ENCODE data around the gene PNMA6F. TPM values are rescaled to one million over a fixed set of nuclear protein-coding genes. Genes with fewer than 3 reads are reported as not detected.

PNMA6F gene
- total and polyA plus RNA-seq, 2 experiments from 2014 or later = 0.06 to 0.83 TPM

DNA sequence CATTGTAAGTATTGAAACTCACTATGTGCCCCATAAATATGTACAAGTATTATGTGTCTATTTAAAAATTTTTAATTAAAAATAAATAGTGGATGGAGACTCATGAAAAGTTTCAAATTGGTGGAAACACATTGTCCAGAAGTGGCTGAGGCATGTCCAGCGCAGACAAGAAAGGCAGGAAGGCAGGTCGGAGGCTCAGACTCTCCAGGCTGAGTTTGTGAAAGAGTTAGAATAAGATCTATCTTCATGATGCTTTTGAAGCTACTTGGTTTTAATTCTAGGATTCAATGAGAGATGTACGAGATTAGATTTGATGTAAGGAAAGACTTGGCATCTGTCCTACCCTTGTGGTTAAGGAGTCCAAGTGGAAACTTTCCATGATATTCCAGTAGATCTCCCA is 19.8 kb downstream of the PNMA6F start (continued):
- TF ChIP-seq, protein P1, sequence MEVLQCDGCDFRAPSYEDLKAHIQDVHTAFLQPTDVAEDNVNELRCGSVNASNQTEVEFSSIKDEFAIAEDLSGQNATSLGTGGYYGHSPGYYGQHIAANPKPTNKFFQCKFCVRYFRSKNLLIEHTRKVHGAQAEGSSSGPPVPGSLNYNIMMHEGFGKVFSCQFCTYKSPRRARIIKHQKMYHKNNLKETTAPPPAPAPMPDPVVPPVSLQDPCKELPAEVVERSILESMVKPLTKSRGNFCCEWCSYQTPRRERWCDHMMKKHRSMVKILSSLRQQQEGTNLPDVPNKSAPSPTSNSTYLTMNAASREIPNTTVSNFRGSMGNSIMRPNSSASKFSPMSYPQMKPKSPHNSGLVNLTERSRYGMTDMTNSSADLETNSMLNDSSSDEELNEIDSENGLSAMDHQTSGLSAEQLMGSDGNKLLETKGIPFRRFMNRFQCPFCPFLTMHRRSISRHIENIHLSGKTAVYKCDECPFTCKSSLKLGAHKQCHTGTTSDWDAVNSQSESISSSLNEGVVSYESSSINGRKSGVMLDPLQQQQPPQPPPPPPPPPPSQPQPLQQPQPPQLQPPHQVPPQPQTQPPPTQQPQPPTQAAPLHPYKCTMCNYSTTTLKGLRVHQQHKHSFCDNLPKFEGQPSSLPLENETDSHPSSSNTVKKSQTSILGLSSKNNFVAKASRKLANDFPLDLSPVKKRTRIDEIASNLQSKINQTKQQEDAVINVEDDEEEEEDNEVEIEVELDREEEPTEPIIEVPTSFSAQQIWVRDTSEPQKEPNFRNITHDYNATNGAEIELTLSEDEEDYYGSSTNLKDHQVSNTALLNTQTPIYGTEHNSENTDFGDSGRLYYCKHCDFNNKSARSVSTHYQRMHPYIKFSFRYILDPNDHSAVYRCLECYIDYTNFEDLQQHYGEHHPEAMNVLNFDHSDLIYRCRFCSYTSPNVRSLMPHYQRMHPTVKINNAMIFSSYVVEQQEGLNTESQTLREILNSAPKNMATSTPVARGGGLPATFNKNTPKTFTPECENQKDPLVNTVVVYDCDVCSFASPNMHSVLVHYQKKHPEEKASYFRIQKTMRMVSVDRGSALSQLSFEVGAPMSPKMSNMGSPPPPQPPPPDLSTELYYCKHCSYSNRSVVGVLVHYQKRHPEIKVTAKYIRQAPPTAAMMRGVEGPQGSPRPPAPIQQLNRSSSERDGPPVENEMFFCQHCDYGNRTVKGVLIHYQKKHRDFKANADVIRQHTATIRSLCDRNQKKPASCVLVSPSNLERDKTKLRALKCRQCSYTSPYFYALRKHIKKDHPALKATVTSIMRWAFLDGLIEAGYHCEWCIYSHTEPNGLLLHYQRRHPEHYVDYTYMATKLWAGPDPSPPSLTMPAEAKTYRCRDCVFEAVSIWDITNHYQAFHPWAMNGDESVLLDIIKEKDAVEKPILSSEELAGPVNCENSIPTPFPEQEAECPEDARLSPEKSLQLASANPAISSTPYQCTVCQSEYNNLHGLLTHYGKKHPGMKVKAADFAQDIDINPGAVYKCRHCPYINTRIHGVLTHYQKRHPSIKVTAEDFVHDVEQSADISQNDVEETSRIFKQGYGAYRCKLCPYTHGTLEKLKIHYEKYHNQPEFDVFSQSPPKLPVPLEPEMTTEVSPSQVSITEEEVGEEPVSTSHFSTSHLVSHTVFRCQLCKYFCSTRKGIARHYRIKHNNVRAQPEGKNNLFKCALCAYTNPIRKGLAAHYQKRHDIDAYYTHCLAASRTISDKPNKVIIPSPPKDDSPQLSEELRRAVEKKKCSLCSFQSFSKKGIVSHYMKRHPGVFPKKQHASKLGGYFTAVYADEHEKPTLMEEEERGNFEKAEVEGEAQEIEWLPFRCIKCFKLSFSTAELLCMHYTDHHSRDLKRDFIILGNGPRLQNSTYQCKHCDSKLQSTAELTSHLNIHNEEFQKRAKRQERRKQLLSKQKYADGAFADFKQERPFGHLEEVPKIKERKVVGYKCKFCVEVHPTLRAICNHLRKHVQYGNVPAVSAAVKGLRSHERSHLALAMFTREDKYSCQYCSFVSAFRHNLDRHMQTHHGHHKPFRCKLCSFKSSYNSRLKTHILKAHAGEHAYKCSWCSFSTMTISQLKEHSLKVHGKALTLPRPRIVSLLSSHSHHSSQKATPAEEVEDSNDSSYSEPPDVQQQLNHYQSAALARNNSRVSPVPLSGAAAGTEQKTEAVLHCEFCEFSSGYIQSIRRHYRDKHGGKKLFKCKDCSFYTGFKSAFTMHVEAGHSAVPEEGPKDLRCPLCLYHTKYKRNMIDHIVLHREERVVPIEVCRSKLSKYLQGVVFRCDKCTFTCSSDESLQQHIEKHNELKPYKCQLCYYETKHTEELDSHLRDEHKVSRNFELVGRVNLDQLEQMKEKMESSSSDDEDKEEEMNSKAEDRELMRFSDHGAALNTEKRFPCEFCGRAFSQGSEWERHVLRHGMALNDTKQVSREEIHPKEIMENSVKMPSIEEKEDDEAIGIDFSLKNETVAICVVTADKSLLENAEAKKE (CRISPR knock-in tag; IDR thresholded peaks at IDR 0.05) = no peak
- TF ChIP-seq POLR2AphosphoS5 (IDR thresholded peaks at IDR 0.05; ENCODE audit: low read depth) (no peak), CREB1 (CRISPR knock-in tag; IDR thresholded peaks at IDR 0.05; ENCODE audit: low read depth) (no peak)

GRCh38 chrX:153299855-153300254 is 21.7 kb downstream of the PNMA6F start:
- Histone ChIP-seq H3K9me2 (ENCODE audit: insufficient read depth) (no peaks in the 10 kb centered on the region), H3K36me3 (ENCODE audit: insufficient read depth) (no peaks in the 10 kb centered on the region), H3K27ac (ENCODE audit: low read depth) (no peak overlapping the region), H3K4me2 (no peak overlapping the region), H2AFZ (no peak overlapping the region), H4K20me1 (replicated peaks; ENCODE audit: insufficient read depth) (no peaks in the 10 kb centered on the region), H3K4me3 (no peak overlapping the region), H3K4me1 (ENCODE audit: insufficient read depth) (no peaks in the 10 kb centered on the region), H3K27me3 (ENCODE audit: insufficient read depth) (no peaks in the 10 kb centered on the region), H3F3A (replicated peaks; ENCODE audit: low read depth) (no peaks in the 10 kb centered on the region), H3K79me2 (replicated peaks; ENCODE audit: insufficient read depth) (no peaks in the 10 kb centered on the region)
- H3K27ac Mint-ChIP-seq = no peak overlapping the region
- no peak overlapping the region for H3K4me3 Mint-ChIP-seq
- H3K4me1 Mint-ChIP-seq = no peaks in the 10 kb centered on the region
- no peak for DNase-seq (ENCODE audit: low spot score)
- no peaks in the 10 kb centered on the region for H3K36me3 Mint-ChIP-seq (ENCODE audit: low read depth)
- no peaks in the 10 kb centered on the region for H3K9me3 Mint-ChIP-seq
- ATAC-seq = no peak
- H3K27me3 Mint-ChIP-seq (ENCODE audit: insufficient read depth, low read depth, poor library complexity) = peaks cover 3% of the 10 kb centered on the region
- TF ChIP-seq REST (IDR thresholded peaks at IDR 0.05; ENCODE audit: unreplicated experiment) (no peak), POLR2AphosphoS5 (IDR thresholded peaks at IDR 0.05; ENCODE audit: low read depth) (no peak), CTCF (conservative IDR thresholded peaks at IDR 0.05; ENCODE audit: low read depth in 2 of 2) (no peak), EZH2 (IDR thresholded peaks at IDR 0.05; ENCODE audit: low read depth, unreplicated experiment) (no peak), EZH2phosphoT487 (IDR thresholded peaks at IDR 0.05; ENCODE audit: unreplicated experiment) (no peak), ZNF331 (CRISPR knock-in tag; IDR thresholded peaks at IDR 0.05; ENCODE audit: low read depth) (no peak), CREB1 (CRISPR knock-in tag; IDR thresholded peaks at IDR 0.05; ENCODE audit: low read depth) (no peak)
- TF ChIP-seq, protein P2, sequence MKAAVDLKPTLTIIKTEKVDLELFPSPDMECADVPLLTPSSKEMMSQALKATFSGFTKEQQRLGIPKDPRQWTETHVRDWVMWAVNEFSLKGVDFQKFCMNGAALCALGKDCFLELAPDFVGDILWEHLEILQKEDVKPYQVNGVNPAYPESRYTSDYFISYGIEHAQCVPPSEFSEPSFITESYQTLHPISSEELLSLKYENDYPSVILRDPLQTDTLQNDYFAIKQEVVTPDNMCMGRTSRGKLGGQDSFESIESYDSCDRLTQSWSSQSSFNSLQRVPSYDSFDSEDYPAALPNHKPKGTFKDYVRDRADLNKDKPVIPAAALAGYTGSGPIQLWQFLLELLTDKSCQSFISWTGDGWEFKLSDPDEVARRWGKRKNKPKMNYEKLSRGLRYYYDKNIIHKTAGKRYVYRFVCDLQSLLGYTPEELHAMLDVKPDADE (IDR thresholded peaks at IDR 0.05) = no peak

All from GM23338 (cell line).